Calu3 (cell line): ENCODE data around the gene HMGCLL1. TPM values are rescaled to one million over a fixed set of nuclear protein-coding genes. Genes with fewer than 3 reads are reported as not detected.

Experiments used
- BruUV-seq: library from RNA; stranded (reverse); fragments of 400-500 nt; replicated peaks from 2 replicates; lab custom pipeline; 2021; lab: Mats Ljungman, UMichigan
- CTCF ChIA-PET: fragments of 300-600 bp; sonication (Branson Sonifier 250); formaldehyde crosslinking; loops from one replicate; lab custom pipeline; 2022; ENCODE audit warnings: antibody characterized with exemption; lab: Charles Lee
- DNase-seq: peaks from one replicate; pipeline ENCODE4 v3.0.0; 2022
- H3K27ac Mint-ChIP-seq: one replicate; pipeline ENCODE4 v1.8.0; 2022; ENCODE audit warnings: mixed read lengths; ENCODE audit not compliant: unreplicated experiment
- H3K27me3 Mint-ChIP-seq: one replicate; pipeline ENCODE4 v1.8.0; 2022; ENCODE audit warnings: mixed read lengths; ENCODE audit not compliant: unreplicated experiment
- H3K36me3 Mint-ChIP-seq: one replicate; pipeline ENCODE4 v1.8.0; 2022; ENCODE audit warnings: mild to moderate bottlenecking, moderate library complexity, mixed read lengths; ENCODE audit not compliant: insufficient read depth, unreplicated experiment
- H3K4me1 Mint-ChIP-seq: one replicate; pipeline ENCODE4 v1.8.0; 2022; ENCODE audit warnings: mild to moderate bottlenecking, low read depth, mixed read lengths; ENCODE audit not compliant: unreplicated experiment
- H3K4me3 Mint-ChIP-seq: one replicate; pipeline ENCODE4 v1.8.0; 2022; ENCODE audit warnings: mild to moderate bottlenecking, low read depth, moderate library complexity, mixed read lengths; ENCODE audit not compliant: unreplicated experiment
- H3K9me3 Mint-ChIP-seq: one replicate; pipeline ENCODE4 v1.8.0; 2022; ENCODE audit warnings: low read depth, mixed read lengths; ENCODE audit not compliant: unreplicated experiment
- CTCF ChIP-seq: fragments of 200-600 bp; IDR thresholded peaks from one replicate; pipeline ENCODE4 v1.8.0; 2022; ENCODE audit warnings: antibody characterized with exemption; ENCODE audit not compliant: unreplicated experiment
- intact Hi-C: fragments of 100-400 bp; cut with micrococcal nuclease; formaldehyde crosslinking; loops from one replicate; pipeline ENCODE4 v1.10.0; 2022; ENCODE audit not compliant: unreplicated experiment
- total RNA-seq: library from RNA; stranded (reverse); gene quantifications from 2 replicates; pipeline ENCODE4 v1.2.3, GENCODE V29; 2022

HMGCLL1 gene
- total RNA-seq, 1 experiment from 2014 or later: not detected

- intact Hi-C loops: no loop called here
- Mint-ChIP-seq H3K27me3 (no peaks in the 10 kb centered on the region), H3K27ac (no peak overlapping the region), H3K36me3 (no peaks in the 10 kb centered on the region), H3K9me3 (no peaks in the 10 kb centered on the region), H3K4me3 (no peak overlapping the region), H3K4me1 (no peaks in the 10 kb centered on the region)
- CTCF ChIA-PET: no interaction called here
- no peak for TF ChIP-seq CTCF
- DNase-seq: no peak
- no TSS peak for BruUV-seq
These were observed 155.1 kb downstream of the HMGCLL1 start for GRCh38 chr6:55423933-55424332.

- CTCF ChIA-PET: interaction anchor here (0.6 kb wide), 2 partner anchors 810 to 1862 kb away, joined by 3 to 6 read pairs; no protein-coding TSS in a partner anchor
- H3K9me3 Mint-ChIP-seq: no peaks in the 10 kb centered on the region
- no peak for TF ChIP-seq CTCF
- H3K4me3 Mint-ChIP-seq: no peak overlapping the region
- intact Hi-C loops: no loop called here
- H3K4me1 Mint-ChIP-seq: no peaks in the 10 kb centered on the region
- no peaks in the 10 kb centered on the region for H3K36me3 Mint-ChIP-seq
- no peaks in the 10 kb centered on the region for H3K27me3 Mint-ChIP-seq
- BruUV-seq: no TSS peak
- no peak for DNase-seq
- H3K27ac Mint-ChIP-seq: no peak overlapping the region
These were observed 168.3 kb downstream of the HMGCLL1 start for GRCh38 chr6:55410674-55411073.

GRCh38 chr6:55405474-55406235, 173.3 kb downstream of the HMGCLL1 start:
- BruUV-seq: no TSS peak
- Mint-ChIP-seq H3K9me3 (no peaks in the 10 kb centered on the region), H3K27ac (no peak overlapping the region), H3K36me3 (no peaks in the 10 kb centered on the region), H3K27me3 (no peaks in the 10 kb centered on the region), H3K4me3 (no peak overlapping the region), H3K4me1 (no peaks in the 10 kb centered on the region)
- no peak for DNase-seq
- CTCF ChIA-PET: no interaction called here
- no peak for TF ChIP-seq CTCF
- intact Hi-C loops: no loop called here

GRCh38 chr6:55399351-55399750, 179.6 kb downstream of the HMGCLL1 start:
- Mint-ChIP-seq H3K4me3 (no peak overlapping the region), H3K36me3 (no peaks in the 10 kb centered on the region), H3K9me3 (no peaks in the 10 kb centered on the region), H3K4me1 (no peaks in the 10 kb centered on the region), H3K27me3 (no peaks in the 10 kb centered on the region), H3K27ac (no peak overlapping the region)
- no peak for TF ChIP-seq CTCF
- DNase-seq: no peak
- intact Hi-C loops: no loop called here
- BruUV-seq: no TSS peak
- CTCF ChIA-PET: no interaction called here
